SJSA1 (cell line): ENCODE data around the gene NDUFA12. TPM values are rescaled to one million over a fixed set of nuclear protein-coding genes. Genes with fewer than 3 reads are reported as not detected.
"Not testable (repeated sequence)": the region's sequence is repeated elsewhere in the genome, so short reads cannot be mapped to it uniquely, and the experiment has no call there.

Source experiments
- DNase-seq, 2 experiments: peaks; one replicate each; pipeline ENCODE4 v3.0.0-alpha.2; 2015 to 2020; ENCODE audit warnings: low spot score in 2 of 2, low read depth in 1 of 2
- H3K27ac ChIP-seq: fragments of 250-450 bp; sonication (Bioruptor Pico); 2 replicates; pipeline ENCODE4 v1.5.1; 2020; ENCODE audit warnings: mild to moderate bottlenecking, moderate library complexity
- H3K27me3 ChIP-seq: fragments of 250-450 bp; sonication (Bioruptor Pico); replicated peaks from 2 replicates; pipeline ENCODE4 v1.5.1; 2020; ENCODE audit warnings: mild to moderate bottlenecking, moderate library complexity
- H3K36me3 ChIP-seq: fragments of 250-450 bp; sonication (Bioruptor Pico); 2 replicates; pipeline ENCODE4 v1.5.1; 2020; ENCODE audit warnings: mild to moderate bottlenecking
- H3K4me1 ChIP-seq: fragments of 250-450 bp; sonication (Bioruptor Pico); replicated peaks from 2 replicates; pipeline ENCODE4 v1.6.1; 2021; ENCODE audit warnings: mild to moderate bottlenecking
- H3K4me3 ChIP-seq: fragments of 250-450 bp; sonication (Bioruptor Pico); 2 replicates; pipeline ENCODE4 v1.5.1; 2020; ENCODE audit warnings: mild to moderate bottlenecking
- H3K9me3 ChIP-seq: fragments of 250-450 bp; sonication (Bioruptor Pico); replicated peaks from 2 replicates; pipeline ENCODE4 v1.5.1; 2020; ENCODE audit warnings: mild to moderate bottlenecking
- total RNA-seq: library from RNA; depleted of rRNA; stranded (reverse); fragments of >200 nt; shearing (Covaris generic); gene quantifications from 2 replicates; pipeline ENCODE4 v1.2.3, GENCODE V29; 2014

NDUFA12 gene
- total RNA-seq, 1 experiment from 2014 or later = 283 TPM

DNA sequence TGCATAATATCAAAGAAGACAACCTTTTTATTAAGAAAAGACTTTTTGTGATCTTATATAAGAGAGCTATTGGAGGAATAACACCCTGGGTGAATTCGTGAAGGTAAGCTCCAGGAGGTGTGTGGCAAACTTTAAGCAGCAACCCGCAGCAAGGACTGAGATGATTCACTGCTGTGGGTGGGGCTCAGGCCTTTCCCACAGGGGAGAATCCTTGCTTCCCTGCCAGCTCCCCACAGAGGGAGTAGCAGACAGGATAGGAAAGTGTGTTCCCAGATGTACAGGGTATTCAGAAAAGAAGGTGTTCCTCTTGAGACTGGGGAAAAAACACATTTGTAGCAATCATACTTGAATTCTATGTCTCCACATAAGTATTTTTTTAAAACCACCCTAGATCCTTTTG is 9.2 kb downstream of the NDUFA12 start:
- H3K9me3 ChIP-seq = no peaks in the 10 kb centered on the region
- no peaks in the 10 kb centered on the region for H3K27me3 ChIP-seq
- peak; percentile 57 to 71 for DNase-seq
- no peak overlapping the region for H3K4me3 ChIP-seq
- H3K4me1 ChIP-seq = peaks cover 19% of the 10 kb centered on the region
- peaks cover 49% of the 10 kb centered on the region for H3K36me3 ChIP-seq
- peak overlapping the region; percentile 11; the same call in 1 of the 2 replicates for H3K27ac ChIP-seq

DNA sequence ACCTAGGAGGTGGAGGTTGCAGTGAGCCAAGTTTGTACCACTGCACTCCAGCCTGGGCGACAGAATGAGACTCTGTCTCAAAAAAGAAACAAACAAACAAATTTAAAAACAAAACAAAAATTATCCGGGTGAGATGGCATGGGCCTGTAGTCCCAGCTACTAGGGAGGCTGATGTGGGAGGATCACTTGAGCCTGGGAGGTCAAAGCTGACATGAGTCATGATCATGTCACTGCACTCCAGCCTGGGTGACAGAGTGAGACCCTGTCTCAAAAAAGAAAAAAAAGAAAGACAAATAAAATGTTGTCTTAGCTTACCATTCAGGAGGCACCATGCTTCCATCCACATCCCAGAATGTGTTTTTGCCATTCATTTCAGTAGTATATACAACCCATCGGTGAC is 9.6 kb downstream of the NDUFA12 start:
- Histone ChIP-seq H3K4me1 (peaks cover 15% of the 10 kb centered on the region), H3K36me3 (peaks cover 50% of the 10 kb centered on the region), H3K27ac (peak overlapping the region; percentile 11; the same call in 1 of the 2 replicates)
- not testable (repeated sequence) for H3K9me3 ChIP-seq, H3K4me3 ChIP-seq, H3K27me3 ChIP-seq, DNase-seq

DNA sequence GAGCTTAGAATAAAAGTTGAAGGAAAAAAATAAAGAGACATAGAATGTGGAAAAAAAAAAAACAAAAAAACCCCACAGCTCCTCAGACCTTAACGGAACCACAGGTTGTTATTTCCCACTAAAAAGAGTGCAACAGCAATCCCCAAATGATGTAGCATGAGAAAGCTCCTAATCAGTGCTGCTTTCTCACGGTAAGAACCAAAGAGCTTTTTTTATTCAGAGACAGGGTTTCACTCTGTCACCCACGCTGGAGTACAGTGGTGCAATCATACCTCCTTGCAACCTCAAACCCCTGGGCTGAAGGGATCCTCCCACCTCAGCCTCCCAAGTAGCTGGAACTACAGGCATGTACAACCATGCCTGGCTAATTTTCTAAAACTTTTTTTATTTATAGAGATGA is 13.3 kb downstream of the NDUFA12 start:
- H3K27ac ChIP-seq = no peak overlapping the region
- H3K4me1 ChIP-seq = peaks cover 17% of the 10 kb centered on the region
- no peaks in the 10 kb centered on the region for H3K9me3 ChIP-seq
- no peaks in the 10 kb centered on the region for H3K27me3 ChIP-seq
- H3K36me3 ChIP-seq = peaks cover 40% of the 10 kb centered on the region
- no peak for DNase-seq
- H3K4me3 ChIP-seq = no peak overlapping the region

DNA sequence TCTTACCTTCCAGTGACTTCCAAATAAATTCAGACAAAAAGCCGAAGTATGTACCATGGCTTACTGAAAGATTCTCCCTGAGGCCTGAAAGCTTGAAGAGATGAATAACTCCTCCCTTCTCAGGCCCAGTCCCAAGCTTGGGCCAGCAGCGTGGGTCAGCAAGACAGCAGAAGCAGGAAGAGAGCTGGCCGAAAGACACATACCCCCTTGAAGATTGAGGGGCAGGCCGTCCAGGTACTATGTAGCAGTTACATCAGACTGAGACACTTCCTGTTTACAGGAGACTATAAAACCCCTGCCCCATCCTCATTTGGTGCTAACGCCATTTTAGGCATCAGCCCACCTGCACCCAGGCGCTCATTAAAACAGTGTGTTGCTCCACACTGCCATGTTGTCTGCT is 15.0 kb downstream of the NDUFA12 start:
- H3K4me3 ChIP-seq = no peak overlapping the region
- H3K36me3 ChIP-seq = peaks cover 33% of the 10 kb centered on the region
- no peak for DNase-seq
- peaks cover 12% of the 10 kb centered on the region for H3K4me1 ChIP-seq
- no peak overlapping the region for H3K27ac ChIP-seq
- H3K27me3 ChIP-seq = no peaks in the 10 kb centered on the region
- H3K9me3 ChIP-seq = no peaks in the 10 kb centered on the region

DNA sequence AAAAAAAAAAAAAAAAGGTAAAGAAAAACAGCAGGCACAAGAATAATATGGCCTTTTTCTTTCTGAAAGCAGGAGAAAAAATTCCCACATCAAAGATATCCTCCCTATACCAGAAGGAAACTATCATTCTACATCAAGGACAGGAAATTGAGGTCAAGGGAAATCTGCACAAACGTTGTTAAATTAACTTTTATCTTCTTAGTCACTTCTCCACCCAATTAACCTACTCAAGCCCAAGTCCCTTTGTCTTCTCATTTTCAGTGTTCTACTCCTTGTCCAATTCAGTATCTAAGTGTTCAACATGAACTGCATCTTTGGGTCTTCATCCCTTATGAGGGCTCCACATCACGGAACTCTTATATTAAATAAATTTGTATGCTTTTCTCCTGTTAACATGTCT is 15.7 kb downstream of the NDUFA12 start:
- Histone ChIP-seq H3K4me3 (no peak overlapping the region), H3K36me3 (peaks cover 35% of the 10 kb centered on the region), H3K27me3 (no peaks in the 10 kb centered on the region), H3K9me3 (no peaks in the 10 kb centered on the region), H3K27ac (no peak overlapping the region), H3K4me1 (peaks cover 18% of the 10 kb centered on the region)
- DNase-seq = no peak

DNA sequence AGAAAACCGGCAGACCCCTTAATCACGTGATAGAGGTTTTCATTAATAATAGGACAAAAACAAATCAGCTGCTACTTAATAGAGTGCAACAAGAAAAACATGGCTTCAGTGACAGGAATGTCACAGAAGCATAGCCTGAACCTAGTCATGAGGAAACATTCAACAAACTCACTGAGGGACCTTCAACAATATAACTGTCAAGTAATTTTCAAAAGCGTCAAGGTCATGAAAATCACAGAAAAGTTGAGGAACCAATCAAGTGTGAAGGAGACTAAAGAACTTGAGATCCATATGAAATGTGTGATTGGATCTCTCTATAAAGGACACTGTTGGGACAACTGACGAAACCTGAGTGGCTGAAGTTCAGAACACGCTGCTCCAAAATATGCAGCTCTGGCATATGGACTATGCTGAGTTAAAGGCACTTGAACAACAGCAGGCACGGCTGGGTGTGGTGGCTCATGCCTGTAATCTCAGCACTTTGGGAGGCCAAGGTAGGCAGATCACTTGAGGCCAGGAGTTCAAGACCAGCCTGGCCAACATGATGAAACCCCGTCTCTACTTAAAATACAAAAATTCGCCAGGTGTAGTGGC is 16.3 kb downstream of the NDUFA12 start:
- no peaks in the 10 kb centered on the region for H3K27me3 ChIP-seq
- peaks cover 34% of the 10 kb centered on the region for H3K36me3 ChIP-seq
- DNase-seq = no peak
- H3K4me1 ChIP-seq = peaks cover 25% of the 10 kb centered on the region
- H3K9me3 ChIP-seq = no peaks in the 10 kb centered on the region
- H3K27ac ChIP-seq = no peak overlapping the region
- no peak overlapping the region for H3K4me3 ChIP-seq

DNA sequence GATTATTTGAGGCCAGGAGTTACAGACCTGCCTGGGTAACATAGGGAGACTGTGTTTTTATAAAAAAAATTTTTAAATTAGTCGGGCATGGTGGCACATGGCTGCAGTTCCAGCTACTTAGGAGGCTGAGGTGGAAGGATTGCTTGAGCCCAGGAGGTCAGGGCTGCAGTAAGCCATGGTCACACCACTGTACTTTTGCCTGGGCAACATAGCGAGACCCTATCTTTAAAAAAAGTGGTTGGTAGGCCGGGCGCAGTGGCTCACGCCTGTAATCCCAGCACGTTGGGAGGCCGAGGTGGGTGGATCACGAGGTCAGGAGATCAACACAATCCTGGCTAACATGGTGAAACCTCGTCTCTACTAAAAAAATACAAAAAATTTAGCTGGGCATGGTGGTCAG is 18.4 kb downstream of the NDUFA12 start:
- DNase-seq, H3K27me3 ChIP-seq, H3K9me3 ChIP-seq, H3K4me3 ChIP-seq: not testable (repeated sequence)
- peaks cover 25% of the 10 kb centered on the region for H3K36me3 ChIP-seq
- peaks cover 28% of the 10 kb centered on the region for H3K4me1 ChIP-seq
- peak overlapping the region; percentile 99; the same call in 1 of the 2 replicates for H3K27ac ChIP-seq

DNA sequence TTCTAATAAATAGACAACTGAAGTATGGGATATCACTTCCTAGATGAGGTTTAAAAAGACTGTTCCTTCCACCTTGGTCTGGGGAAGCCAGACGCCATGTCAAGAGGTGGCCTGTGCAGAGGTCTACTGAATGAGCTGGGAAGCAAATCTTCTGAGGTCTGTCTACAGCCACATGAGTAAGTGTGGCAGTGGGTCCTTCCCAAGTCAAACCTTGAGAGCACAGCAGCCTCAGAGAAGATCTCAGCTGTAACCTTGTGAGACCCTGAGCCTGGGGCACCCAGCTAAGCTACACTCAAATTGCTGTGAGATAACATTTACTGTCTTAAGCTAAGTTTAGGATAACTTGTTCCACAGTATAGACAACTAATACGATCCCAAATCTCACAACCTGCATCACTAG is 20.2 kb downstream of the NDUFA12 start:
- Histone ChIP-seq H3K27me3 (no peaks in the 10 kb centered on the region), H3K9me3 (no peaks in the 10 kb centered on the region), H3K4me1 (peaks cover 28% of the 10 kb centered on the region), H3K36me3 (peaks cover 15% of the 10 kb centered on the region), H3K27ac (peak overlapping the region; percentile 99), H3K4me3 (no peak overlapping the region)
- DNase-seq = no peak

DNA sequence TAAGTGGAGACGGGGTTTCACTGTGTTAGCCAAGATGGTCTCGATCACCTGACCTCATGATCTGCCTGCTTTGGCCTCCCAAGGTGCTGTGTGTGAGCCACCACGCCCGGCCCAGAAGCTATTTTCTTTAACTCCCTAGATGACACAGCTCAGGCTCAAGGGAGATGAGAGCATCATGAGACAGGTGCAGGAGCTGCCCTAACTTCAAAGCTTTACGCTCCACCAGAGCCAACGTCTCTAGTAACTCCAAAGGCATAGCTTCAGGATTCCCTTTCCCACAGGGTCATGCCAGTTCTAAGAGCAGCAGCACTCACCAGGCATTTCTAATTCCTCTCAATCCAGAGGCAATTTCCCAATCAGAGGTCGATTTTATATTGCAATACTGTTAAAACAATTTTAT is 21.0 kb downstream of the NDUFA12 start:
- DNase-seq = no peak
- peak overlapping the region; percentile 99 for H3K27ac ChIP-seq
- peaks cover 25% of the 10 kb centered on the region for H3K4me1 ChIP-seq
- H3K27me3 ChIP-seq = no peaks in the 10 kb centered on the region
- no peak overlapping the region for H3K4me3 ChIP-seq
- no peaks in the 10 kb centered on the region for H3K9me3 ChIP-seq
- peaks cover 19% of the 10 kb centered on the region for H3K36me3 ChIP-seq

DNA sequence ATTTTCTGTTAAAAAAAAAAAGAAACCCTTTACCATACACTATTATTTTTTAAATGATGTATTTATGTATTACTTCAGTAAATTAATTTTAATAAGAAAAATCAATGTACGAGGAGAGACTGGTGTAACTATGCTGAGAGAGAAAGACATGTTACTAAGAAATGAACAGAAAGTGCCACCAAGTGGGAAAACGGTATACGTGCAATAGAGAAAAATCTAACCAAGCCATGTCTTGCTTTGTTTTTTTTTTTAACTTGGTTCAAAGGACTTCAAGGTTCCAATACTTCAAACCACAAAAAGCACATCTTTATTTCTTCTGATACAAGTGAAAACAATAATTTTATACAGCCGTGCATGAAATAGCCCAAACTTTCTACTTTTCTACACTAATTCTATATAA is 22.9 kb downstream of the NDUFA12 start:
- peaks cover 19% of the 10 kb centered on the region for H3K36me3 ChIP-seq
- no peaks in the 10 kb centered on the region for H3K9me3 ChIP-seq
- no peak overlapping the region for H3K27ac ChIP-seq
- no peak for DNase-seq
- no peak overlapping the region for H3K4me3 ChIP-seq
- H3K27me3 ChIP-seq = no peaks in the 10 kb centered on the region
- H3K4me1 ChIP-seq = peaks cover 25% of the 10 kb centered on the region

DNA sequence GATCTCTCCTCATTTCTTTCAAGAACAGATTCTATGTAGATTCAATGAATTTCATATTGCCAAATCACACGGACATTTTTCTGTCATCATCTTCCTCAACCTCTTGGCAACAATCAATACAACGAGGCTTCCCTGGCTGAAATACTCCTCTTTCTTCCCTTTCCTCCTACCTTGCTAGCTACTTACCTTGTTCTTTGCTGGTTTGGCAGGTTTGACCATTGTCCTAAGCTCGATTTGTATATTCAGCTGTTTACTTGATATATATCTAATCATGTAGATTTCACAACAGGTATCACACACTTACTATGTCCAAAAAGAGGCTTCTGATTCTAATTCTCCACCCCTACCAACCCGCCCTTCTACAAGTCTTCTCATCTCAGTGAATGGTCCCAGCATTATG is 23.6 kb downstream of the NDUFA12 start:
- Histone ChIP-seq H3K27ac (no peak overlapping the region), H3K4me3 (no peak overlapping the region), H3K4me1 (peaks cover 25% of the 10 kb centered on the region), H3K9me3 (no peaks in the 10 kb centered on the region), H3K36me3 (peaks cover 19% of the 10 kb centered on the region), H3K27me3 (no peaks in the 10 kb centered on the region)
- no peak for DNase-seq

DNA sequence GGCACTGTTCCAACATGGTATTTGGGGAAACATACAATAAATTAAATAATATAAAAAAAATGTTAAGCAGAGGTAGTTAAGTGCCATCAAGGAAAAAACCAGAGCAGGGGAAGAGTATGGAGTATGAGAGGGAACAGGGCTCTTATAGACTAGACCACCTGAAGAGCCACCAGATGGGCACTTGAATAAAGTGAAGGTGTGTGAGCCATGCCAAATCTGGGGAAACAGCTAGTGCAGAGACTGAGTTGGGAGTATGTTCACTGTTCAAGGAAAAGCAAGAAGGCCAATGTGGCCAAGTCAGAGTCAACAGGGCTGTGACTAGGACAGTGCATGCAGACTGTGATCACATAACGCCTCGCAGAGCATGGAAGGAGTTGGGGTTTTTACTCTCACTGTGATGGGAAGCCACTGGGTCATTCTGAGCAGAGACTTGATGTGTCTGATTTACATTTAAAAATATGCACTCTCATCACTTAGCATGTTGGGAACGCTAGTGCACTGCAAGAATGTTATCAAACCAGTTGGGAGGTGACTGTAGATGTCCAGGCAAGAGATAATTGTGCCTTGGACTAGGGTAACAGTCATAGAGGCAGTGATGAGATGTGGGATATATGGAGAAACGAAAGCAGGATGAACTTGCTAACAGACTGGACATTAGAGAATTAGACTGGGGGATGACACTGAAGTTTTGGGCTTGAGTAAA is 25.6 kb downstream of the NDUFA12 start:
- no peak for DNase-seq
- peaks cover 17% of the 10 kb centered on the region for H3K4me1 ChIP-seq
- peaks cover 19% of the 10 kb centered on the region for H3K36me3 ChIP-seq
- no peak overlapping the region for H3K27ac ChIP-seq
- no peak overlapping the region for H3K4me3 ChIP-seq
- H3K27me3 ChIP-seq = no peaks in the 10 kb centered on the region
- H3K9me3 ChIP-seq = no peaks in the 10 kb centered on the region

DNA sequence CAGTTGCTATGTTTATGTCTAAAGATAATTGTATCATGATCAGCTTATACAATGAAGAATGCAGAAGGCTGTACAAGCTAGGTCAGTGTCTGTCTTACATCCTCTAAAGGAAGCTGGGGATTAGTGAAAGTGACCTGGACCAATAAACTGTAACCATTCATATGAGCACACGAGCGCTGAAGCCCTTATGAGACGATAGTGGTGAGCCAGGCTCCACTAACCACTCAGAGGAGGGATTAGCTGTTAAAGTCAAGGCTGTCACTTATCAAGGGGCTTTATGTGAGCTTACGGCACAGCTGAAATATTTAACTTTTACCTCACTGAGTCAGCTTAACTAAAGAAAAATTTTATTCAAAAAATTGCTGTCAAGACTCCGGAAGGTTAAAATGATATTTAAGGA is 30.3 kb downstream of the NDUFA12 start:
- Histone ChIP-seq H3K9me3 (no peaks in the 10 kb centered on the region), H3K27ac (no peak overlapping the region), H3K4me1 (peaks cover 6% of the 10 kb centered on the region; the same call in 1 of the 2 replicates), H3K4me3 (no peak overlapping the region), H3K36me3 (peaks cover 30% of the 10 kb centered on the region), H3K27me3 (no peaks in the 10 kb centered on the region)
- DNase-seq = no peak

DNA sequence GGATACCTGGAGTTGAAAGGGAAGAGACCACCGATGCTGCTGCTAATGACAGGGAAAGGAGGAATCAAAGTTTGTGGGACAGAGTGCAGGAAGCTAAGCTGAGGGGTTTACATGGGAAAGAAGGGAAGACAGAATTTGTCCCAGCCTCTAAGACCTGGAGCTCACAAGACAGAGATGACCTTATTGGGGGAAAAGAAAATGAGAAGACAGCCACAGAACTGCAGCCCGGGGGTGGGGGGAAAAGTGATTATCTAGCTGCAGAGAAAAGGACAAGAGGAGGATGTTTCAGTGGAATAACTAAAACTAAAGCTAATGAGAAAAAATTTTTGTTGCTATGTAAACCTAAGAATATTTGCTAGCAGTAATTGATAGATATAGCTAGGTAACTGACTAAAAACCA is 30.7 kb downstream of the NDUFA12 start:
- no peak for DNase-seq
- Histone ChIP-seq H3K27me3 (no peaks in the 10 kb centered on the region), H3K9me3 (no peaks in the 10 kb centered on the region), H3K36me3 (peaks cover 27% of the 10 kb centered on the region), H3K4me3 (no peak overlapping the region), H3K27ac (no peak overlapping the region), H3K4me1 (peaks cover 6% of the 10 kb centered on the region; the same call in 1 of the 2 replicates)
